Iris pigment epithelial cell (primary cell): ENCODE data around the gene INSR.
A peak's percentile ranks its signal among the peaks of the same experiment; 100 is the strongest.
"Not testable (repeated sequence)": the region's sequence is repeated elsewhere in the genome, so short reads cannot be mapped to it uniquely, and the experiment has no call there.

Experiments used
- DNase-seq: peaks from one replicate; pipeline ENCODE4 v3.0.0-alpha.2; 2011; ENCODE audit warnings: low read depth

The INSR gene

GRCh38 chr19:7195046-7195445, 99.2 kb downstream of the INSR start:
- no peak for DNase-seq

- DNase-seq = no peak
Observed at GRCh38 chr19:7194566-7194965, 99.6 kb downstream of the INSR start.

DNA sequence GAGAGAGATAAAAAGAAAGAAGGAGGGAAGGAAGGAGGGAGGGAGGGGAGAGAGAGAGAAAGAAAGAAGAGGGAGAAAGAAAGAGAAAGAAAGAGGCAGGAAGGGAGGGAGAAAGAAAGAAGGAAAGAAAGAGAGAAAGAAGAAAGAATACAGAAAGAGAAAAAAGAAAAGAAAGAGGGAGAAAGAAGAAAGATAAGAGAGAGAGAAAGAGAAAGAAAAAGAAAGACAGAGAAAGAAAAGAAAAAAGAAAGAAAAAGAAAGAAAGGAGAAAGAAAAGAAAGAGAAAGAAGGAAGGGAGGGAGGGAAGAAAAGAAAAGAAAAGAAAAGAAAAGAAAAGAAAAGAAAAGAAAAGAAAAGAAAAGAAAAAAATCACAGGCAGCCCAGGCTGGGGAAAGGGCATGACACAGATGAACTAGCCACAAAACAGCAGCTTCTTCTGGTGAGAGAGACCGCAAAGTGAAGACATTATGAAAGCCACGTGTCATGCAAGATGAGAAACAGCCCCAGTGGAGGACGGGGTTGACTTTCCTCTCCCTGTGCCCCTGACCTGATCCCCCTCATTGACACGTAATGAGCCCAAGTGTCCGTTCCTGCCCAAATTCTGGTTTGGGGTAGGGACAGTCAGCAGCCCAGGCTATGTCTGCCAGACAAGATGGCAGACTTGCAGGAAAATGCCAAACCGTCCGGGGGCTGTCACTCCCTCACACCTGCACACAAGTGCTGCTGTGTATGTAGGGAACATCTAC, 102.1 kb downstream of the INSR start:
- DNase-seq = no peak

DNA sequence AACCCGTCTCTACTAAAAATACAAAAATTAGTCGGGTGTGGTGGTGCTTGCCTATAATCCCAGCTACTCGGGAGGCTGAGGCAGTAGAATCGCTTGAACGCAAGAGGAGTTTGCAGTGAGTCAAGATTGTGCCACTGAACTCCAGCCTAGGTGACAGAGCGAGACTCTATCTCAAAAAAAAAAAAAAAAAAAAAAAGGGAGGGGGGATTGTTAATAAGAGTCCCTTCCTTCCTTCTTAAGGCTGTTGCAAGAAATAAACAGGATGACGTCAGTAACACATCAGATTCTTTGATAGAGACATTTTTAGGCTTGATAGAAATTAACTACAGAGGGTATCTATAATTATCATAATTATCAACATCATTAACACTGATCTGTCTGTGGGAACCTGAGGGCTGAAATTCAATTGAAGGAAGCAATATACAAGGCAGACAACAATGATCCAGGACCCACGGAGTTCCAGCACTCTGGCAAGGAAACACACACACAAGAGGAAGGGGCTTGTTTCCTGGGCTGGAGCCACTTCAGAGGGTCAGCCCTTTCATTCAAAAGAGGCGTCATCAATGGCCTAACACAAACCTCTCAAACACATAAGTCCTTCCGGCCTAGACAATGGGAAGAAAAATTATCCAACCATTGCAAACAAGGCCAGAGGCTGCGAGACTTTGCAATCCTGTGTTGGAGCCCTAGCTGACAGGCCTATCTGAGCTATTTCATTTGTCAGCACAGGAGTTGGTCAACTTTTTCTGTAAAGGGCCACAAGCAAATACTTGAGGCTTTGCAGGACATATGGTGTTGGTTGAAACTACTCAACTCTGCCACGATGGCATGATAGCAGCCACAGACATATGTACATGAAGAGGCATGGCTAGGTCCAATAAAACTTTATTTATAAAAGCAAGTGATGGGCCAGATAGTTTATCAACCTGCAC, 105.2 kb downstream of the INSR start:
- DNase-seq = no peak

DNA sequence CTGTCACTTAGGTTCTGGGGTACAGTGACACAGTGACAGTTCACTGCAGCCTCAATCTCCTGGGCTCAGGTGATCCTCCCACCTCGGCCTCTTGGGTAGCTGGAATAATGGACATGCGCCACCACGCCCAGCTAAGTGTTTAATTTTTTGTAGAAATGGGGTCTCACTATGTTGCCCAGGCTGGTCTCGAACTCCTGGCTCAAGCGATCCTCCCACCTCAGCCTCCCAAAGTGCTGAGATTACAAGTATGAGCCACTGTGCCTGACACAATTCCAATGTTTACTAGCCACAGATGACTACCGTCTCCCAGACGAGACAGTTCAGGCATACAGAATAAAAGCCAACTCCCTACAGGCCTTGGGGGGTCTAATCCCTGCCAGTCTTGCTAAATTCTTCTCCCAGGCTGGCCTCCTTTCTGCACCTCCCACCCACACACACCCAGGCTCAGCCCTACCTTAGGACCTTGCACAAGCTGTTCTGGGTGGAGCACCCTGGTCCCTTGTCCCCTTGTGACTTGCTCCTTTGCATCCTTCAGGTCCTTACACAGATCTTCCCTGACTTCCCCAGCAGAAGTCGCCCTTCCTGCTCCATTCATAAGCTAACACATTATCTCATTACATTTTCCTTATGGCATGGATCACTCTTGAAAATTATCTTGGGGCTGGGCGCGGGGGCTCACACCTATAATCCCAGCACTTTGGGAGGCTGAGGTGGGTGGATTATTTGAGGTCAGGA, 106.4 kb downstream of the INSR start:
- no peak for DNase-seq

GRCh38 chr19:7182489-7182888, 111.7 kb downstream of the INSR start:
- no peak for DNase-seq

DNA sequence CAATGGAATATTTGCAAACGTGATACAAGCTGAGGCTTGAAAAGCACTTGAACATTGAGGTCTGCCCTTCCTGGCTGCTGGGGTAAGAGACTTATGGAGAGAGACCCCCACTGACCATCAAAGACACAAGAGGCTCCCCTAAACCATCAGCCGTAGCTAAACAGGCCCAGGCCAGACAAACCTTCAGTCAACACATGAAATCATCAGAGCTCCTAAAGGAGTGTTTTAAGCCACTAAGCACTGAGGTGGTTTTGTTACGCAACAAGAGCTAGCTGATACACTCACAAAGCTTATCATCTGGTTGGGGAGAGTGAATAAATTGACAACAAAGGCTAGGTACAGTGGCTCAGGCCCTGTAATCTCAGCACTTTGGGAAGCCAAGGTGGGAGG, 114.3 kb downstream of the INSR start:
- peak; percentile 25 for DNase-seq

DNA sequence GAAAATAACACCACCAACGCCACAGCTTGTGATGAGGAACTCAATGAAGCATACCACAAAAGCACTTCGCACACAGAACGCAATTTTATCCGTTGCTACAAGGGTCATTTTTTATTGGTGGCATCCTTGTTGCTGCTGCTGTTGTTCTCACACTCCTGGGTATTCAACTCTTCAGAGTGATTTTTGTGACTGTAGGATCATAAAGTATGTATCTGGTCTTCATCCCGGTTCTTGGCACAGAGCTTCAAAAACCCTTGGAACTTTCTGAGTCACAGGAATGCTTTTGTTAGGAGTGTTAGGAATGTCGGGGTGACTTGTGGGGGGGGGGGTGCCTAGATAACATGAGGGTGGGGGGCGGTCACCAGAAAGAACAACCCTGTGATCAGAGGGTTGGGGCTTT, 116.3 kb downstream of the INSR start:
- no peak for DNase-seq

GRCh38 chr19:7176792-7177191, 117.4 kb downstream of the INSR start:
- no peak for DNase-seq

- no peak for DNase-seq
Observed at GRCh38 chr19:7172794-7173193, 121.4 kb downstream of the INSR start.

DNA sequence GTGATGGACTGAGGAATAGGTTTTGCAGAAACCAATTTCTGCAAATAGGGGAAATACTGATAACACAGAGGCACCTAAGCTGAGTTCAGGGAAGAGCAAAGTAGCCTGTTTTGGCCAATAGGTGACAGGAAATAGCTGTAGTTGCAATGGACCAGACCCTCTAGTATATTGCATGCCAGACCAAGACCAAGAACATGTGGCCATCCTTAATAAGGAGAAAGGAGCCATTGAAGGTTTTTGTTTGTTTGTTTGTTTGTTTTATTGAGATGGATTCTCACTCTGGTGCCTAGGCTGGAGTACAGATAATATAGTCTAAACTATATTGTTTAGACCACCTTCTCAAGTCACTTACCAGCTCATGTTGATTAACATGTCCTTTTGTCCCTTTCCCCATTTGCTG, 123.2 kb downstream of the INSR start:
- DNase-seq = no peak

DNA sequence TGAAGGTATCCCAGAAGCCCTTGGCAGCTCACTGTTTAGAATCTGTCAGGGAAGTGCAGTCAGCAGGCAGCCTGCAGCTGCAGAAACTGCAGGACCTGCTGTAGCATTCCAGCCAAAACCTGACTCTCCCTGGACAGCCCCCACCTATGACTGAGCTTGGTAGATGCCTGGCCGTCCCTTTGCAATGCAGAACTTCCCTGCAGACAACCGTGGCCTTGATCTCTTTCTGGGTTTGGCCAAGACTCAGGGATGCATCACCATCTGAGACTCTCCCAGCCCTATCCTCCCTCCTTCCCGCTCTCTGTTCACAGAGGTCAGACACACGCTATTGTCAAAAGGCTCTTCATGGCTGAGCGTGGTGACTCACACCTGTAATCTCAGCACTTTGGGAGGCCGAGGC, 125.3 kb downstream of the INSR start:
- DNase-seq = no peak

GRCh38 chr19:7161292-7161691, 132.9 kb downstream of the INSR start:
- DNase-seq = no peak

DNA sequence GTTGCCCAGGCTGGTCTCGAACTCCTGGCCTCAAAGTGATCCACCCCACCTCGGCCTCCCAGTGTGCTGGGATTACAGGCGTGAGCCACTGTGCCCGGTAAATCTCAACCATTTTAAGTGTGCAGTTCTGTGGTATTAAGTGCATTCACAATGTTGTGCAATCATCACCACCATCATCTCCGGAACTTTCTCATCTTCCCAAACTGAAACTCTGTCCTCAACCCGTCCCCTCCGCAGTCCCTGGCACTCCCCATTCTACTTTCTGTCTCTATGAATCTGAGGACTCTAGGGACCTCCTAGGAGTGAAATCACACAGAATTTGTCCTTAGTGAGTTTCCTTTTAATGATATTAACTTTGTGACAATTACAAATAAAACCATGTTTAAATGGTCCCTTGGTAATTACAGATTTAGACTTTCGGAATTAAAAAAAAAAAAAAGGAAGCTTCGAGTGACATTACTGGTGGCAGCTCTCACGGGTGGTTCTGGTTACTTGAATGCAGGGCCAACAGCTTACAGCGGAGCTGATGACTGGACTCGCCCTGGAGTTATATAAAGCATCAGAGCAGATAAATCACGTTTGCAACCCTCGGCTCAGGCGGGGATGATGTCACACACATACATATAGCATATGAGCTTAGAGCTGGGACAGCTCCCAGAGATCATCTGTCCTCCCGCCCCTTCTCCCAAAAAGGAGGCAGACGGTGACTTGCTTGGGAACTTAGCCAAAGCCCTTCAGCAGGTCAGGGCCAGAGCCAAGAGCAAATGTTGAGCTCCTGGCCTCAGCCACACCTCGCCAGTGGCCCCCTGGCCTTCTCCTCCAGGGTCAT, 134.9 kb downstream of the INSR start:
- no peak for DNase-seq

DNA sequence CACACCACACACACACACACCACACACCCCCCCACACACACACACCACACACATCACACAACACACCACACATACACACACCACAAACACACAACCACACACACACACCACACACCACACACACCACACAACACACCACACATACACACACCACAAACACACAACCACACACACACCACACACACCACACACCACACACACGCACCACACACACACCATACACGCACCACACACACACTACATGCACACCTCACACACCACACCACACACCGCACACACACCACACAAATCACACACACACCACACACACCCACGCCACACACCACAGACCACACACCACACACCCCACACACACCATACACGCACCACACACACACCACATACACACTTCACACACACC, 141.2 kb downstream of the INSR start:
- DNase-seq = no peak

- DNase-seq = no peak
Observed at GRCh38 chr19:7152568-7152967, 141.6 kb downstream of the INSR start.

DNA sequence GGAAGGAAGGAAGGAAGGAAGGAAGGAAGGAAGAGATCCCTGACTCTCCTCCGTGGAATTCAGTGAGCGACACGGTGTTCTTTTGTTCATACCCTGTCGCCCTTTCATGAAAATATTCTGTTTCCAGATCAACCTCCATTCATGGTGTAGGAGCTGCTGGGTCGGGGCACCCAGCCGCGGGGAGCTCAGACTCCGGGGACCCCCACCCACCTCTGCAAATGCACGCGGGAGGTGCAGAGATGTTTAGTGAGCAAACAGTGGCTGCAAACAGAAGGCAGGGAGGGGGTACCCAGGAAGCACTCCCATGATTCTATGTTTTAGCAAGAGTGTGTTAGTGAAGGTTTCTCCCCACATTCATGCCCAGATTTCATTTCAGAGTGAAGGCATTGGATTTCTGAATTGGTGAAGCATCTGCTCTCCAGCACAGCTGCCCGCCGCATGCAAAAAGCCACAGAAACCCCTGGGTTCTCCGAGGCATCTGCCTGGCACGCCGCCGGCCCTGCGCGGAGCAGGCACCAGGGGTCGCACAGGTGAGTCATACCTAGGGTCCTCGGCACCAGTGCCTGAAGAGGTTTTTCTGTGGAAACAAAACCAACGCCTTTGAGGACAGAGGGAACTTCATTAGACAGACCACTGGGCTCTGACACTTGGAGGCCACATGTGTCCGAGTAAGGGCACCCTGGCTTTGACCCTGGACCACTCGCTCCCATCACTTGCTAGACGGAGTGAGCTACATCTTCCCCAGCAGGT, 144.1 kb downstream of the INSR start:
- DNase-seq = no peak

DNA sequence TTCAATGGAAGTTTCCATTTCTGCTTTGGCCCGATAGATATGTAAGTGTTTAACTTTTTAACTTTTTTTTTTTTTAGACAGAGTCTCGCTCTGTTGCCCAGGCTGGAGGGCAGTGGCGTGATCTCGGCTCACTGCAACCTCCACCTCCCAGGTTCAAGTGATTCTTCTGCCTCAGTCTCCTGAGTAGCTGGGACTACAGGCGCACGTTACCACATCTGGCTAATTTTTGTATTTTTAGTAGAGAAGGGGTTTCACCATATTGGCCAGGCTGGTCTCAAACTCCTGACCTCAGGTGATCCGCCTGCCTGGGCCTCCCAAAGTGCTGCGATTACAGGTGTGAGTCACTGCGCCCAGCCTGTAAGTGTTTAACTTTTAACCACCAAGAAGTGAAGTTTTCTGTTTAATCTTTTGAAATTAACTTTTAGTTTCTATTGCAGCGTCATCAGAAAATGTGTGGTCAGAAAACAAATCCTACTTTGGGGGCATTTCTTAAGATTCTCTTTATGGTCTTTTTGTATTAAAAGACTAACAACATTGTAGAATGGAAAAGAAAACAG, 147.0 kb downstream of the INSR start:
- not testable (repeated sequence) for DNase-seq

DNA sequence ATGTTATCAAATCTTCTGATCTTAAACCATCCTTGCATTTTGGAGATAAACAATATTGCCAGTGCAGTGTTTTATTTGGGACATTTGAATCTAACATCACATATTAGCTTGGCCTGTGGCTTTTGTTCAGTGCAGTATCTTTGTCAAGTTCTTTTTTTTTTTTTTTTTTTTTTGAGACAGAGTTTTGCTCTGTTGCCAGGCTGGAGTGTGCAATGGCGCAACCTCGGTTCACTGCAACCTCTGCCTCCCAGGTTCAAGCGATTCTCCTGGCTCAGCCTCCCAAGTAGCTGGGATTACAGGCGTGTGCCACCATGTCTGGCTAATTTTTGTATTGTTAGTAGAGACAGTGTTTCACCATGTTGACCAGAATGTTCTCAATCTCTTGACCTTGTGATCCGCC, 148.1 kb downstream of the INSR start:
- DNase-seq = not testable (repeated sequence)

DNA sequence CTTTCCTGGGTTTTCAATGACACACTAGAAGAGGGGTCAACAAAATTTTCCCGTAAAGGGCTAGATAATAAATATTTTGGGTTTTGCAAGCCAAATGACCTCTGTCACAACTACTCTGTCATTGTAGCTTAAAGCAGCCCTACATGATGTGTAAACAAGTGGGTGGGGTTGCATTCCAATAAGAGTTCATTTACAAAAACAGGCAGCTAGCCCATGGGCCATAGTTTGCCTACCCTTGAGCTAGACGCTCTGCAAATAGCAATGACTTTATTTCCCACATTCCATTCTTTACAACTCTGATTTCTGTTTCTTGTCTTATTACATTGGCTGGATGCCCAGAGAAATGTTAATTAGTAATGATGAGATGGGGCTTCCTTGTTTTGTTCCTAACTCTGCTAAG, 148.7 kb downstream of the INSR start:
- no peak for DNase-seq

GRCh38 chr19:7142771-7143170, 151.4 kb downstream of the INSR start:
- no peak for DNase-seq
